Subcutaneous abdominal adipose tissue (tissue), 5 donors: ENCODE measurements around the gene RXFP3.

Experiments
- H3K27ac ChIP-seq: one replicate; pipeline ENCODE4 v1.7.0; 2013; ENCODE audit warnings: low read depth, mild to moderate bottlenecking, inconsistent platforms, low read length, moderate library complexity
- H3K27me3 ChIP-seq, 5 donors: one replicate each; pipeline ENCODE4 v1.7.0; 2013; ENCODE audit warnings: low read length in 5 of 5, inconsistent platforms in 1 of 5; ENCODE audit not compliant: control insufficient read depth in 5 of 5, insufficient read depth in 4 of 5
- H3K36me3 ChIP-seq, 5 donors: one replicate each; pipeline ENCODE4 v1.7.0; 2013; ENCODE audit warnings: low read length in 5 of 5; ENCODE audit not compliant: control insufficient read depth in 5 of 5, insufficient read depth in 5 of 5
- H3K4me1 ChIP-seq, 5 donors: one replicate each; pipeline ENCODE4 v1.7.0; 2013; ENCODE audit warnings: low read length in 5 of 5, mild to moderate bottlenecking in 3 of 5, moderate library complexity in 1 of 5; ENCODE audit not compliant: control insufficient read depth in 5 of 5, insufficient read depth in 5 of 5
- H3K4me3 ChIP-seq, 5 donors: one replicate each; pipeline ENCODE4 v1.7.0; 2013; ENCODE audit warnings: low read length in 5 of 5, low read depth in 1 of 5
- H3K9ac ChIP-seq, 5 donors: one replicate each; pipeline ENCODE4 v1.7.0; 2013; ENCODE audit warnings: low read length in 5 of 5, mild to moderate bottlenecking in 4 of 5, moderate library complexity in 3 of 5
- H3K9me3 ChIP-seq, 5 donors: one replicate each; pipeline ENCODE4 v1.7.0; 2013; ENCODE audit warnings: low read length in 5 of 5; ENCODE audit not compliant: control insufficient read depth in 5 of 5
- donor health status: healthy.
- donor health status: healthy.
- donor health status: healthy.
- donor health status: healthy.
- donor health status: healthy.

The RXFP3 gene, protein sequence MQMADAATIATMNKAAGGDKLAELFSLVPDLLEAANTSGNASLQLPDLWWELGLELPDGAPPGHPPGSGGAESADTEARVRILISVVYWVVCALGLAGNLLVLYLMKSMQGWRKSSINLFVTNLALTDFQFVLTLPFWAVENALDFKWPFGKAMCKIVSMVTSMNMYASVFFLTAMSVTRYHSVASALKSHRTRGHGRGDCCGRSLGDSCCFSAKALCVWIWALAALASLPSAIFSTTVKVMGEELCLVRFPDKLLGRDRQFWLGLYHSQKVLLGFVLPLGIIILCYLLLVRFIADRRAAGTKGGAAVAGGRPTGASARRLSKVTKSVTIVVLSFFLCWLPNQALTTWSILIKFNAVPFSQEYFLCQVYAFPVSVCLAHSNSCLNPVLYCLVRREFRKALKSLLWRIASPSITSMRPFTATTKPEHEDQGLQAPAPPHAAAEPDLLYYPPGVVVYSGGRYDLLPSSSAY

GRCh38 chr5:33936381-33937016 lies at the start of gene RXFP3:
TSS of gene RXFP3 (plus strand) at chr5:33936386. CDS start at chr5:33936741, 355 bp downstream.
- no peak within 1 kb of the TSS for H3K27ac ChIP-seq
- peak within 1 kb of the TSS; percentile 50 to 68 (median 64) for H3K4me3 ChIP-seq
- H3K9ac ChIP-seq: no peak within 1 kb of the TSS
- peaks cover 2 to 23% (median 16%) of the 10 kb centered on the region in 5 donors for H3K4me1 ChIP-seq
- H3K9me3 ChIP-seq: no peaks in the 10 kb centered on the region
- no peaks in the 10 kb centered on the region for H3K36me3 ChIP-seq
- H3K27me3 ChIP-seq: peaks cover 31 to 41% (median 33%) of the 10 kb centered on the region in 5 donors

DNA sequence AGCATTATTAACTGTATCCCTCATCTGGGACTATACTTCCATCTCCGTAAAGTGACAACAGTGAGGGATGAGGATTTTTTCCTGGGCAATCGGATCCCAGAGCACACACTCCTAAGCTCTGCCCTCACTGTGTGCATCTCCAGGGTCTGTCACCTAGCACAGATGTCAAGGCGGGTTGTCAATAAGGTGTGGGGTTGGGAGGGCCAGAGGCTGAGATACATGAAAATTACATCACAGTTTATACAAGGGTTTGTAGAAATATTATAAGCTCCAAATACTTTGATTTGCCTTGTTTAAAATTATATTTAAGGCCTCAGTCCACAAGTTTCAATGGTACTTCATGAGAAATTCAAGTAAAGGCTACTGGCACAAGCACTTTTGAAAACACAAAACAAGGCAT lies 48.9 kb upstream of the RXFP3 start:
- Histone ChIP-seq H3K4me3 (peak overlapping the region in 1 of 5 donors; percentile 11), H3K36me3 (no peaks in the 10 kb centered on the region), H3K27me3 (peaks cover 0 to 3% (median 0%) of the 10 kb centered on the region in 5 donors), H3K4me1 (peaks cover 7 to 68% (median 53%) of the 10 kb centered on the region in 5 donors), H3K9ac (peak overlapping the region in 1 of 5 donors; percentile 32), H3K9me3 (no peaks in the 10 kb centered on the region), H3K27ac (peak overlapping the region; percentile 92)

DNA sequence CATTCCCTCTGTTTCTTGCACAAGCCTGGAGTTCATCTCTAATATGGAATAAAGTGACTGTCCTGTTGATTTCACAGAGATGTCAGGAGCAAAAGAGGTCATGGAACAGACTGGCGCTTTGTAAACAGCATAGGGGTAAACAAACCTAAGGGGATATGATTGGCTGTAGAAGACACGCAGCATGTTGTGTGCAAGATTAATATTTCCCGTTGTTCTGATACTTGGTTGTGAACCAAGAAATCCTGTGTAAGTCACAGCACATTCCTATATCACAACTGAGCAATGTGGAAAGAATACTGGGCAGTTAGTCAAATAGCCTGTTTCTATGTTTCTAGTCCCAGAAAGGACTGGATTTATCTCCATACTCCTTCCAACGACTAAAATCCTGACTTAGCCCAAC lies 47.6 kb upstream of the RXFP3 start:
- H3K27me3 ChIP-seq: peaks cover 0 to 3% (median 0%) of the 10 kb centered on the region in 5 donors
- peak overlapping the region in 1 of 5 donors; percentile 44 for H3K9ac ChIP-seq
- peak overlapping the region; percentile 92 for H3K27ac ChIP-seq
- peak overlapping the region in 3 of 5 donors; percentile 29 to 38 (median 36) for H3K4me3 ChIP-seq
- no peaks in the 10 kb centered on the region for H3K9me3 ChIP-seq
- peaks cover 13 to 79% (median 63%) of the 10 kb centered on the region in 5 donors for H3K4me1 ChIP-seq
- no peaks in the 10 kb centered on the region for H3K36me3 ChIP-seq

GRCh38 chr5:33890131-33891032 lies 45.8 kb upstream of the RXFP3 start:
- Histone ChIP-seq H3K27ac (peak overlapping the region; percentile 92), H3K36me3 (no peaks in the 10 kb centered on the region), H3K4me1 (peaks cover 13 to 71% (median 62%) of the 10 kb centered on the region in 5 donors), H3K9me3 (no peaks in the 10 kb centered on the region), H3K9ac (peak overlapping the region; percentile 26 to 78 (median 58)), H3K4me3 (peak overlapping the region; percentile 53 to 87 (median 65)), H3K27me3 (peaks cover 0 to 3% (median 0%) of the 10 kb centered on the region in 5 donors)

DNA sequence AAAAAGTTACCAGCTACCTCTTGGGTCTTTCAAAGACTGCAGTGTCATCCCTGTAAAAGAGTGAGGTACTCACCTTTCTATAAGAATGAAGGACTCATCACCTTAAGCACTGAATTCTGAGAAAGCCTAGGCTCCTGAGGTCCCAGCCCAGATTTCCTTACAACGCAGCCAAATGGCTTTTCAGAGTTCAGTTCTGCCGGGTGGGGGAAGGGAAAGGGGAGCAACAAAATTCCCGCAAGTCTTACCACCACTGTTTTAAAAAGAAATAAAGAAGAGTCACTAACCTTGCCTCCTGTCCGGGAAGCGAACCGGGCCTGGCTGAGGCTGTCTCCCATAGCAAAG lies 44.8 kb upstream of the RXFP3 start:
- Histone ChIP-seq H3K4me1 (peaks cover 12 to 62% (median 54%) of the 10 kb centered on the region in 5 donors), H3K27ac (peak overlapping the region; percentile 92), H3K36me3 (no peaks in the 10 kb centered on the region), H3K4me3 (peak overlapping the region; percentile 53 to 87 (median 65)), H3K27me3 (peaks cover 0 to 3% (median 0%) of the 10 kb centered on the region in 5 donors), H3K9me3 (no peaks in the 10 kb centered on the region), H3K9ac (peak overlapping the region; percentile 26 to 78 (median 57))

DNA sequence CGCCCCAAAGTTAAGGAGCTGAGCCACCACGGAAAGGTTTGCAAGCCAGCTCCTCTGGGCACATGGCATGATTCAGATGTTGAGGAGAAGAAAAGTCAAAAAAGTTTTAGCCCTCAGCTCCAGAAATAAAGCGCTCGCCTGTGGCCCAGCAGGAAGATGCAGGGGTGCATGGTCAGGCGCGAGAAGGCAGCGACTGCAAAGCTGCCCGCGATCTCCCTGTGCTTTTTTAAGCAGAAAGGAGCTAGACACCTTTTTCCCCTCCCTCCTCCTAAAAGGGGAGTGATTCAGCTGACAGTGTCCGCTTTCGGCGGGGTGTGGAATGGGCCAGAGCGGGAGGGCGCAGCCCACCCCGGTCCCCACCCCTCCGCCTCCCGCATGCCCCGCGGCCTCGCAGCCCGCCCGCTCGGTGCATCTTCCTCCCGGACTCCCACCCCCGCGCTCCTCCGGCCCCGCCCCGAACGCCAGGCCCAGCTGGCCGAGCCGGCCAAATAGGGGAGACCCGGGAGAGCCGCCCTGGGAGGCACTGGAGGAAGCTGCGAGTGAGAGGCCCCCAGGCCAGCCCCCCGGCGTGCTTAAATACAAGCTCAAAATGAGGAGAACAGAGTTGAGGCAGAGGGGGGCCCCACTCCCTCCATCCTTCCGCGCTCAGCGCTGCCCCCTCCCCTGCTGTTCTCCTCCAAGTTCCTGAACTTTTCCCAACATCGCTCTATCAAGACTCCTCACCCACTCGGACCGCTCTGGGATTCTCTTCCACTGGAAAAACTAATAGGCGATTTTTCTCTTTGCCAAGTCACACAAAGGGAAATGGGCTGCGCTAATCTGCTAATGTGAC lies 44.2 kb upstream of the RXFP3 start, which contains the start of gene ADAMTS12:
Gene ADAMTS12, minus strand, starts transcription at position 203 of the 832 bp plus-strand sequence. Its CDS starts 134 bp downstream, at position 69.
- peak within 1 kb of the TSS; percentile 92 for H3K27ac ChIP-seq
- peaks cover 0 to 3% (median 0%) of the 10 kb centered on the region in 5 donors for H3K27me3 ChIP-seq
- H3K36me3 ChIP-seq: no peaks in the 10 kb centered on the region
- peak within 1 kb of the TSS; percentile 53 to 87 (median 65) for H3K4me3 ChIP-seq
- H3K9me3 ChIP-seq: no peaks in the 10 kb centered on the region
- H3K9ac ChIP-seq: peak within 1 kb of the TSS; percentile 26 to 78 (median 59)
- peaks cover 11 to 56% (median 49%) of the 10 kb centered on the region in 5 donors for H3K4me1 ChIP-seq

GRCh38 chr5:33892620-33893137 lies 43.5 kb upstream of the RXFP3 start:
- Histone ChIP-seq H3K4me3 (peak overlapping the region; percentile 23 to 74 (median 57)), H3K36me3 (no peaks in the 10 kb centered on the region), H3K9ac (peak overlapping the region in 2 of 5 donors; percentile 43 to 55), H3K4me1 (peaks cover 11 to 49% (median 42%) of the 10 kb centered on the region in 5 donors), H3K27ac (peak overlapping the region; percentile 92), H3K9me3 (no peaks in the 10 kb centered on the region), H3K27me3 (peaks cover 0 to 3% (median 0%) of the 10 kb centered on the region in 5 donors)

DNA sequence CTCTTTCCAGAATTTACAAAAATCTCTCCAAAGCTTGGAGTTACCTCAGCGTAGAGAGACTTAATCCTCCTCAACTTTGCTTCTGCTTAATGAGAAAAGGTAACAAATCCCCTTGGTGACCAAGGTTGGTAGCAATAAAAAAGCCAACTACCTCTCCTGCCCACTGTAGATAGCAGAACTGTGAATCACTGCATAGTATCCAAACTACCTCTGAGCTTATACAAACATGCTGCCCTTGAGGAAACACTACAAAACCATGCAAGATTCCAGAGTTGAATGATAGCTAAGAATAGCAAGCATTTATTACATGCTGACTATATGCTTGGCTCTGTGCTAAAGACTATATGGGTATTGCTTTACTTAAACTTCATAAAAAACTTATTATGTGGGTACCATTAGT lies 41.6 kb upstream of the RXFP3 start:
- no peak overlapping the region for H3K9ac ChIP-seq
- H3K36me3 ChIP-seq: no peaks in the 10 kb centered on the region
- H3K4me1 ChIP-seq: peaks cover 6 to 34% (median 31%) of the 10 kb centered on the region in 5 donors
- H3K27me3 ChIP-seq: peaks cover 0 to 3% (median 0%) of the 10 kb centered on the region in 5 donors
- no peaks in the 10 kb centered on the region for H3K9me3 ChIP-seq
- H3K27ac ChIP-seq: no peak overlapping the region
- H3K4me3 ChIP-seq: no peak overlapping the region
